ENCODE data around the gene ULK4.

ULK4 gene

DNA sequence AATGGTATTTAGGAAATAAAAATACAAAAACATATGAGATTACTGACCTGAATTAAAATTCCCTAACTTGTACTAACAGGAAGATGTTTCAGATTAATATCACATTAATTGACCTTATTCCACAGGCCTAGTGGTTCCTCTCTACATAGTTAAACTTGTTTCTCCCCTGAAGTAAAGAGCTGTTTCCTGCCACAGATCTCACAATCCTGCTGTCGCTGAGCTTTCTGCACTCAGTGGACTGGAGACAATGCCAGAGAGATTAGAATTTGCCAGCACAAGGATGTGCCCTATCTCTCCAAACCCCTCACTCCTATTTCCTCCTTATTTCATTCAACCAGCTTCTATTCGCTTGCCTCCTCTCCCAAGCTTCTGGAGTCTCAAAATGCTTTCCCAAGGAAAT lies 632.0 kb downstream of the ULK4 start:
- H3K9me2 ChIP-seq (replicated peaks; ENCODE audit: control insufficient read depth, low read length), result no peaks in the 10 kb centered on the region
- H4K20me1 ChIP-seq (ENCODE audit: control insufficient read depth, insufficient read depth, low read depth, low read length), result no peaks in the 10 kb centered on the region
- H3K9me3 ChIP-seq (ENCODE audit: control insufficient read depth, insufficient read depth, low read length), result no peaks in the 10 kb centered on the region
- no peaks in the 10 kb centered on the region for H3F3A ChIP-seq (ENCODE audit: control insufficient read depth, insufficient read depth)
- H3K79me2 ChIP-seq (ENCODE audit: control insufficient read depth, low read length), result no peaks in the 10 kb centered on the region
- H3K27me3 ChIP-seq (ENCODE audit: control insufficient read depth, low read length), result peaks cover 2% of the 10 kb centered on the region
- no peak overlapping the region for H3K27ac ChIP-seq (ENCODE audit: low read depth, low read length)
- no peak for TF ChIP-seq CTCF (IDR thresholded peaks at IDR 0.05; ENCODE audit: low read depth, low read length, poor library complexity, severe bottlenecking)
- no peak for TF ChIP-seq EZH2phosphoT487 (IDR thresholded peaks at IDR 0.05; ENCODE audit: borderline replicate concordance, low read length)
- no peaks in the 10 kb centered on the region for H3K36me3 ChIP-seq (ENCODE audit: control insufficient read depth, low read length)
- no peaks in the 10 kb centered on the region for H3K4me1 ChIP-seq (ENCODE audit: control insufficient read depth, low read length)
- H3K4me3 ChIP-seq (ENCODE audit: low read length), result no peak overlapping the region
- H3K4me2 ChIP-seq (ENCODE audit: low read length), result no peak overlapping the region

GRCh38 chr3:41328926-41329325 lies 633.0 kb downstream of the ULK4 start:
- no peak for TF ChIP-seq CTCF (IDR thresholded peaks at IDR 0.05; ENCODE audit: low read depth, low read length, poor library complexity, severe bottlenecking)
- no peak for TF ChIP-seq EZH2phosphoT487 (IDR thresholded peaks at IDR 0.05; ENCODE audit: borderline replicate concordance, low read length)
- Histone ChIP-seq H3K79me2 (ENCODE audit: control insufficient read depth, low read length) (no peaks in the 10 kb centered on the region), H3K36me3 (ENCODE audit: control insufficient read depth, low read length) (no peaks in the 10 kb centered on the region), H3K4me2 (ENCODE audit: low read length) (no peak overlapping the region), H4K20me1 (ENCODE audit: control insufficient read depth, insufficient read depth, low read depth, low read length) (no peaks in the 10 kb centered on the region), H3K4me3 (ENCODE audit: low read length) (no peak overlapping the region), H3K27ac (ENCODE audit: low read depth, low read length) (no peak overlapping the region), H3K9me3 (ENCODE audit: control insufficient read depth, insufficient read depth, low read length) (no peaks in the 10 kb centered on the region), H3K27me3 (ENCODE audit: control insufficient read depth, low read length) (peaks cover 2% of the 10 kb centered on the region), H3K4me1 (ENCODE audit: control insufficient read depth, low read length) (no peaks in the 10 kb centered on the region), H3K9me2 (replicated peaks; ENCODE audit: control insufficient read depth, low read length) (no peaks in the 10 kb centered on the region), H3F3A (ENCODE audit: control insufficient read depth, insufficient read depth) (no peaks in the 10 kb centered on the region)

GRCh38 chr3:41327718-41328117 lies 634.2 kb downstream of the ULK4 start:
- H3K4me3 ChIP-seq (ENCODE audit: low read length), result no peak overlapping the region

More at GRCh38 chr3:41327718-41328117, 634.2 kb downstream of the ULK4 start:
- H3K36me3 ChIP-seq (ENCODE audit: control insufficient read depth, low read length), result no peaks in the 10 kb centered on the region
- no peaks in the 10 kb centered on the region for H3K9me2 ChIP-seq (replicated peaks; ENCODE audit: control insufficient read depth, low read length)
- H3K79me2 ChIP-seq (ENCODE audit: control insufficient read depth, low read length), result no peaks in the 10 kb centered on the region
- no peaks in the 10 kb centered on the region for H3F3A ChIP-seq (ENCODE audit: control insufficient read depth, insufficient read depth)
- H3K9me3 ChIP-seq (ENCODE audit: control insufficient read depth, insufficient read depth, low read length), result no peaks in the 10 kb centered on the region
- H3K4me2 ChIP-seq (ENCODE audit: low read length), result no peak overlapping the region
- H4K20me1 ChIP-seq (ENCODE audit: control insufficient read depth, insufficient read depth, low read depth, low read length), result no peaks in the 10 kb centered on the region
- no peak overlapping the region for H3K27ac ChIP-seq (ENCODE audit: low read depth, low read length)
- no peaks in the 10 kb centered on the region for H3K4me1 ChIP-seq (ENCODE audit: control insufficient read depth, low read length)
- TF ChIP-seq EZH2phosphoT487 (IDR thresholded peaks at IDR 0.05; ENCODE audit: borderline replicate concordance, low read length) (no peak), CTCF (IDR thresholded peaks at IDR 0.05; ENCODE audit: low read depth, low read length, poor library complexity, severe bottlenecking) (no peak)
- H3K27me3 ChIP-seq (ENCODE audit: control insufficient read depth, low read length), result peaks cover 2% of the 10 kb centered on the region

Data from DOHH2 (cell line).